ENCODE measurements around the gene RNF121.
A peak's percentile ranks its signal among the peaks of the same experiment; 100 is the strongest.

RNF121 gene

GRCh38 chr11:71946144-71946571, 17.3 kb downstream of the RNF121 start:
- no peak for DNase-seq
- H2AFZ ChIP-seq (ENCODE audit: low read depth, low read length), result no peak overlapping the region
- ATAC-seq (ENCODE audit: insufficient read depth, low read depth), result no peak
- H3K4me3 ChIP-seq (ENCODE audit: low read depth in 1 of 2, low read length in 2 of 2), result no peak overlapping the region
- no peaks in the 10 kb centered on the region for H3K27me3 ChIP-seq (ENCODE audit: insufficient read depth, low read length, poor library complexity)
- no peak overlapping the region for H3K9ac ChIP-seq (ENCODE audit: low read depth, low read length)
- H3K27ac ChIP-seq (ENCODE audit: low read length), result no peak overlapping the region
- H4K20me1 ChIP-seq (ENCODE audit: insufficient read depth, low read length), result peaks cover 6% of the 10 kb centered on the region; the same call in 1 of the 2 replicates
- no peaks in the 10 kb centered on the region for H3K36me3 ChIP-seq (ENCODE audit: insufficient read depth, low read length)
- no peaks in the 10 kb centered on the region for H3K9me3 ChIP-seq (ENCODE audit: insufficient read depth, low read length, severe bottlenecking)
- H3K4me1 ChIP-seq (ENCODE audit: insufficient read depth, low read length), result no peaks in the 10 kb centered on the region
- no peak overlapping the region for H3K4me2 ChIP-seq (ENCODE audit: insufficient read depth, low read length)
- H3K79me2 ChIP-seq (ENCODE audit: insufficient read depth, low read length), result peaks cover 43% of the 10 kb centered on the region
- TF ChIP-seq, protein P1, sequence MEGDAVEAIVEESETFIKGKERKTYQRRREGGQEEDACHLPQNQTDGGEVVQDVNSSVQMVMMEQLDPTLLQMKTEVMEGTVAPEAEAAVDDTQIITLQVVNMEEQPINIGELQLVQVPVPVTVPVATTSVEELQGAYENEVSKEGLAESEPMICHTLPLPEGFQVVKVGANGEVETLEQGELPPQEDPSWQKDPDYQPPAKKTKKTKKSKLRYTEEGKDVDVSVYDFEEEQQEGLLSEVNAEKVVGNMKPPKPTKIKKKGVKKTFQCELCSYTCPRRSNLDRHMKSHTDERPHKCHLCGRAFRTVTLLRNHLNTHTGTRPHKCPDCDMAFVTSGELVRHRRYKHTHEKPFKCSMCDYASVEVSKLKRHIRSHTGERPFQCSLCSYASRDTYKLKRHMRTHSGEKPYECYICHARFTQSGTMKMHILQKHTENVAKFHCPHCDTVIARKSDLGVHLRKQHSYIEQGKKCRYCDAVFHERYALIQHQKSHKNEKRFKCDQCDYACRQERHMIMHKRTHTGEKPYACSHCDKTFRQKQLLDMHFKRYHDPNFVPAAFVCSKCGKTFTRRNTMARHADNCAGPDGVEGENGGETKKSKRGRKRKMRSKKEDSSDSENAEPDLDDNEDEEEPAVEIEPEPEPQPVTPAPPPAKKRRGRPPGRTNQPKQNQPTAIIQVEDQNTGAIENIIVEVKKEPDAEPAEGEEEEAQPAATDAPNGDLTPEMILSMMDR (IDR thresholded peaks at IDR 0.05; ENCODE audit: borderline replicate concordance, extremely low read depth, low read length, poor library complexity, severe bottlenecking), result no peak
- no peak for TF ChIP-seq EZH2 (IDR thresholded peaks at IDR 0.05; ENCODE audit: borderline replicate concordance, low read depth, low read length, severe bottlenecking)

DNA sequence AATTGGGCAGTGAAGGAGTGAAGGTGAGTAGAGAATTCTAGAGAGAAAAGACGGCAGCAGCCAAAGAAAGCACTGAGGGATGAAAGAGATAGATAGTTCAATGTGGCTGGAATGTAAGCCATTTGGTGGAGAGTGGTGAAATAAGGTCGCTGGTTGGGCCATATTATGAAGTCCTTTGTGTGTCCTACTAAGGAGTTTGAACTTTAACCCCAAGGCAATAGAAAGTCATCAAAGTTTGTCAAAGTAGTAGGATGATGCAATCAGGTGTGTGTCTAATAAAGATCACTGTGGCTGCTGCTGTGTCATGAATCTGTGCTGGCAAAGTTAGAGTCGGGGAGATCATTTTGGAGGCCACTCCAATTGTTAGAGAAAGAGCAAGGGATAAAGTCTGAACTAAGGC, 18.7 kb downstream of the RNF121 start:
- no peak for DNase-seq
- Histone ChIP-seq H3K4me2 (ENCODE audit: insufficient read depth, low read length) (no peak overlapping the region), H3K36me3 (ENCODE audit: insufficient read depth, low read length) (no peaks in the 10 kb centered on the region), H4K20me1 (ENCODE audit: insufficient read depth, low read length) (peaks cover 6% of the 10 kb centered on the region; the same call in 1 of the 2 replicates), H3K9ac (ENCODE audit: low read depth, low read length) (no peak overlapping the region), H3K79me2 (ENCODE audit: insufficient read depth, low read length) (peaks cover 40% of the 10 kb centered on the region), H3K27ac (ENCODE audit: low read length) (no peak overlapping the region), H3K9me3 (ENCODE audit: insufficient read depth, low read length, severe bottlenecking) (no peaks in the 10 kb centered on the region), H3K4me3 (ENCODE audit: low read depth in 1 of 2, low read length in 2 of 2) (no peak overlapping the region), H3K27me3 (ENCODE audit: insufficient read depth, low read length, poor library complexity) (no peaks in the 10 kb centered on the region), H2AFZ (ENCODE audit: low read depth, low read length) (no peak overlapping the region), H3K4me1 (ENCODE audit: insufficient read depth, low read length) (no peaks in the 10 kb centered on the region)
- TF ChIP-seq, protein P1 (IDR thresholded peaks at IDR 0.05; ENCODE audit: borderline replicate concordance, extremely low read depth, low read length, poor library complexity, severe bottlenecking), result no peak
- TF ChIP-seq EZH2 (IDR thresholded peaks at IDR 0.05; ENCODE audit: borderline replicate concordance, low read depth, low read length, severe bottlenecking), result no peak
- ATAC-seq (ENCODE audit: insufficient read depth, low read depth), result no peak

DNA sequence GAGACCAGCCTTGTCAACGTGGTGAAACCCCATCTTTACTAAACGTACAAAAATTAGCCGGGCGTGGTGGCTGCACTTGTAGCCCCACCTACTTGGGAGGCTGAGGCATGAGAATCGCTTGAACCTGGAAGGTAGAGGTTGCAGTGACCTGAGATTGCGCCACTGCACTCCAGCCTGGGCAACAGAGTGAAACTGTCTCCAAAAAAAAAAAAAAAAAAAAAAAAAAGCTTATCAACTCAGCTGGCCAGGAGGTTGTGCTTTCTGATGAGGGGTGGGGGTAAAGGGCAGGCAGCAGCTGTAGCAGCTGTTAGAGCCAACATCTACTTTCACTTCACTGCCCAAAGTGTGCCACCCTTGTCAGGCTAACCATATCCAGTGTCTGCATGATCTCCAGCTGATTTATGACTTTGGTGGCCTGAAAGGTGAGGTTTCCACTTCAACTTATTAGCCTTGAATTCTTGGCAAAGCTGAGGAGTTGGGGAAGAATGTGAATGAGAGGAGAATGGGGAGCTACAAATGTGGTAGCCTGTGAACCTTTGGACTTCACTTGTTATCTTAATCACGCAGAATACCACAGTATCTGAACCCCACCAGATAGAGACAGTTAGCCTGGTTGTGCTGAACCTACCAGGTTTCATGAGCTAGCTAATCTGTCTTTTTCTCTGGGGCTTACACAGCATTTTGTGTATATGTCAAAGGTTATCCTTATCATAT, 19.6 kb downstream of the RNF121 start:
- TF ChIP-seq EZH2 (IDR thresholded peaks at IDR 0.05; ENCODE audit: borderline replicate concordance, low read depth, low read length, severe bottlenecking), result no peak
- TF ChIP-seq, protein P1 (IDR thresholded peaks at IDR 0.05; ENCODE audit: borderline replicate concordance, extremely low read depth, low read length, poor library complexity, severe bottlenecking), result no peak
- Histone ChIP-seq H3K9me3 (ENCODE audit: insufficient read depth, low read length, severe bottlenecking) (no peaks in the 10 kb centered on the region), H3K4me3 (ENCODE audit: low read depth in 1 of 2, low read length in 2 of 2) (no peak overlapping the region), H2AFZ (ENCODE audit: low read depth, low read length) (no peak overlapping the region), H3K27ac (ENCODE audit: low read length) (no peak overlapping the region), H4K20me1 (ENCODE audit: insufficient read depth, low read length) (peaks cover 10% of the 10 kb centered on the region; the same call in 1 of the 2 replicates), H3K27me3 (ENCODE audit: insufficient read depth, low read length, poor library complexity) (no peaks in the 10 kb centered on the region), H3K79me2 (ENCODE audit: insufficient read depth, low read length) (peaks cover 40% of the 10 kb centered on the region), H3K36me3 (ENCODE audit: insufficient read depth, low read length) (no peaks in the 10 kb centered on the region), H3K4me1 (ENCODE audit: insufficient read depth, low read length) (no peaks in the 10 kb centered on the region), H3K9ac (ENCODE audit: low read depth, low read length) (no peak overlapping the region), H3K4me2 (ENCODE audit: insufficient read depth, low read length) (no peak overlapping the region)
- 0 out of 3 replicates have a peak, but pooled peaks have one; percentile 37 for ATAC-seq (ENCODE audit: insufficient read depth, low read depth)
- peak; percentile 14 for DNase-seq

Data from DND-41 (cell line).